ENCODE results near the gene BZW1. TPM values are rescaled to one million over a fixed set of nuclear protein-coding genes. Genes with fewer than 3 reads are reported as not detected.

BZW1 gene
- 199 and 214 TPM in 2 replicates for total RNA-seq
- long read RNA-seq, full-length matches to known transcripts, result 1,642 of 1,922 reads
- long read RNA-seq, partial matches to known transcripts, result 61 of 1,922 reads
- long read RNA-seq, other reads (novel, unspliced or antisense), result 219 of 1,922 reads

GRCh38 chr2:200811333-200812121 is at the start of gene BZW1:
BZW1 (plus strand) TSS chr2:200811910; CDS start chr2:200813218, 1,308 bp downstream.
- TF ChIP-seq, protein P1, sequence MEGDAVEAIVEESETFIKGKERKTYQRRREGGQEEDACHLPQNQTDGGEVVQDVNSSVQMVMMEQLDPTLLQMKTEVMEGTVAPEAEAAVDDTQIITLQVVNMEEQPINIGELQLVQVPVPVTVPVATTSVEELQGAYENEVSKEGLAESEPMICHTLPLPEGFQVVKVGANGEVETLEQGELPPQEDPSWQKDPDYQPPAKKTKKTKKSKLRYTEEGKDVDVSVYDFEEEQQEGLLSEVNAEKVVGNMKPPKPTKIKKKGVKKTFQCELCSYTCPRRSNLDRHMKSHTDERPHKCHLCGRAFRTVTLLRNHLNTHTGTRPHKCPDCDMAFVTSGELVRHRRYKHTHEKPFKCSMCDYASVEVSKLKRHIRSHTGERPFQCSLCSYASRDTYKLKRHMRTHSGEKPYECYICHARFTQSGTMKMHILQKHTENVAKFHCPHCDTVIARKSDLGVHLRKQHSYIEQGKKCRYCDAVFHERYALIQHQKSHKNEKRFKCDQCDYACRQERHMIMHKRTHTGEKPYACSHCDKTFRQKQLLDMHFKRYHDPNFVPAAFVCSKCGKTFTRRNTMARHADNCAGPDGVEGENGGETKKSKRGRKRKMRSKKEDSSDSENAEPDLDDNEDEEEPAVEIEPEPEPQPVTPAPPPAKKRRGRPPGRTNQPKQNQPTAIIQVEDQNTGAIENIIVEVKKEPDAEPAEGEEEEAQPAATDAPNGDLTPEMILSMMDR (IDR thresholded peaks at IDR 0.05), result no peak
- H3K9me3 Mint-ChIP-seq (ENCODE audit: unreplicated experiment), result no peaks in the 10 kb centered on the region
- no peaks in the 10 kb centered on the region for H3K27me3 Mint-ChIP-seq (ENCODE audit: unreplicated experiment)
- peaks cover 17% of the 10 kb centered on the region for H3K36me3 Mint-ChIP-seq (ENCODE audit: unreplicated experiment)
- peak; percentile 99 for DNase-seq (ENCODE audit: extremely low spot score, unreplicated experiment)
- peak within 1 kb of the TSS; percentile 95 for H3K4me3 Mint-ChIP-seq (ENCODE audit: unreplicated experiment)
- H3K4me1 Mint-ChIP-seq (ENCODE audit: unreplicated experiment), result peaks cover 44% of the 10 kb centered on the region
- H3K27ac Mint-ChIP-seq (ENCODE audit: unreplicated experiment), result peak within 1 kb of the TSS; percentile 99

- TF ChIP-seq, protein P1 (IDR thresholded peaks at IDR 0.05), result no peak
- peaks cover 35% of the 10 kb centered on the region for H3K4me1 Mint-ChIP-seq (ENCODE audit: unreplicated experiment)
- no peak for DNase-seq (ENCODE audit: extremely low spot score, unreplicated experiment)
- no peak overlapping the region for H3K27ac Mint-ChIP-seq (ENCODE audit: unreplicated experiment)
- no peak overlapping the region for H3K4me3 Mint-ChIP-seq (ENCODE audit: unreplicated experiment)
- H3K27me3 Mint-ChIP-seq (ENCODE audit: unreplicated experiment), result no peaks in the 10 kb centered on the region
- H3K36me3 Mint-ChIP-seq (ENCODE audit: unreplicated experiment), result no peaks in the 10 kb centered on the region
- no peaks in the 10 kb centered on the region for H3K9me3 Mint-ChIP-seq (ENCODE audit: unreplicated experiment)
These were observed 49.6 kb upstream of the BZW1 start for GRCh38 chr2:200762127-200762526.

- no peak for DNase-seq (ENCODE audit: extremely low spot score, unreplicated experiment)
These were observed 48.3 kb upstream of the BZW1 start for GRCh38 chr2:200763422-200763821.

DNA sequence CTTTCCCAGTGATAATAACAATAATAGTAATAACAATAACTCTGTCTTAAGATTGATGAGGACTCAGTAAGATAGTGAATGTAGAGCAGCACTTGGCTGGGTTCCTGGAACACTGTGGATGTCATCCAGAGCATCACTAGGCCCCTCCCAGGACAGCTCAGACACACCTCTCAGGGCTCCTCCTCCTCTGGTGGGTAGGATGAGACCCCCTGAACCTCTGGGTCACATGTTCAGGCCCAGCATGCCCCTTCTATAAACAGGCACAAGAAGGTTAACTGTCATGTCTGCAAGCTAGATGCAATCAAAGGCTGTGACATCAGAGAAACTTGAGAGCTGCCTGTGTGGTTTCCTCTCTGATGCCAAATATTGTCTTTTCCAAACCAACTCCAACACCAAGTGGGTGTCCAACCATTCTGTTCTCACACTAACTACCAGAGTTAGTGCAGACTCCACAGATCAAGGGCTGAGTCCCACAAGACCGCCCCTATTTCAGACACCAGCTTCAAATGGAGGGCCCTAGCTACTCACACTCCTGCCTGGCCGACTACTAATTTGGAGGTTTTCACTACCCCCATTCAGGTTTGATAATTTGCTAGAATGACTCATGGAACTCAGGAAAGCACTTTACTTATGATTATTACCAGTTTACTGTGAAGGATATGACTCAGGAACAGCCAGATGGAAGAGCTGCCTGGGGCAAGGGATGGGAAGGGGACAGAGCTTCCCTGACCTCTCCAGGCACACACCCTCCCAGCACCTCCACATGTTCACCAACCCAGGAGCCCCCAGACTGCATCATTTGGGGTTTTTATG is 46.4 kb upstream of the BZW1 start:
- TF ChIP-seq, protein P1 (IDR thresholded peaks at IDR 0.05), result no peak
- no peak for DNase-seq (ENCODE audit: extremely low spot score, unreplicated experiment)
- no peaks in the 10 kb centered on the region for H3K27me3 Mint-ChIP-seq (ENCODE audit: unreplicated experiment)
- no peaks in the 10 kb centered on the region for H3K9me3 Mint-ChIP-seq (ENCODE audit: unreplicated experiment)
- H3K4me3 Mint-ChIP-seq (ENCODE audit: unreplicated experiment), result no peak overlapping the region
- peaks cover 28% of the 10 kb centered on the region for H3K4me1 Mint-ChIP-seq (ENCODE audit: unreplicated experiment)
- H3K36me3 Mint-ChIP-seq (ENCODE audit: unreplicated experiment), result no peaks in the 10 kb centered on the region
- H3K27ac Mint-ChIP-seq (ENCODE audit: unreplicated experiment), result peak overlapping the region; percentile 78

More at GRCh38 chr2:200763422-200763821, 48.3 kb upstream of the BZW1 start:
- H3K36me3 Mint-ChIP-seq (ENCODE audit: unreplicated experiment), result no peaks in the 10 kb centered on the region
- TF ChIP-seq, protein P1 (IDR thresholded peaks at IDR 0.05), result no peak
- H3K4me3 Mint-ChIP-seq (ENCODE audit: unreplicated experiment), result no peak overlapping the region
- H3K4me1 Mint-ChIP-seq (ENCODE audit: unreplicated experiment), result peaks cover 28% of the 10 kb centered on the region
- H3K9me3 Mint-ChIP-seq (ENCODE audit: unreplicated experiment), result no peaks in the 10 kb centered on the region
- H3K27me3 Mint-ChIP-seq (ENCODE audit: unreplicated experiment), result no peaks in the 10 kb centered on the region
- no peak overlapping the region for H3K27ac Mint-ChIP-seq (ENCODE audit: unreplicated experiment)

Data from osteocyte (in vitro differentiated cells).